Ishikawa (cell line): ENCODE results near the gene JAML.

Experiments
- CEBPB ChIP-seq: IDR thresholded peaks from 2 replicates; pipeline ENCODE4 v1.6.1; 2012
- TF ChIP-seq, protein P1 (sequence below): IDR thresholded peaks from 2 replicates; pipeline ENCODE4 v1.6.1; 2012; ENCODE audit warnings: low read depth, mild to moderate bottlenecking
- TF ChIP-seq, protein P2 (sequence below): IDR thresholded peaks from 2 replicates; pipeline ENCODE4 v1.6.1; 2012

DNA sequence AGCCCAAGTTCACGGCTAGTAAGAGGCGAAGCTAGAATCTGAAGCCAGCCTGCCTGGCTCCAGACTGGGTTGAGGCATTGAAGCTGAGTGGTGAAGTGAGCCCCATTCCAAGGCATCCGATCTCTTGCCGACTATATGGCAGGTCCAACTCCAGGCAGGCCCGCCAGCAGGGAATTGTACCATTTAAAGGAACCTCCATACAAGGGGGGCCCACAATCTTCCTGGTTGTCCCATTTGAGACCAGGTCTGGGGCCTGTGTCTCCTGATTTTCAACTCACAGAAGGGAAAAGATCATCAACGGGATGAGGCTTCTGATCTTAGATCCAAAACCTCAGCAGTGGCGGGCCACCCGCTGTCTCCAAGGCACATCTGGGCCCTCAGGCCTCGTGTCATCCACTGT, 52.5 kb downstream of the JAML start:
- TF ChIP-seq, protein P1, sequence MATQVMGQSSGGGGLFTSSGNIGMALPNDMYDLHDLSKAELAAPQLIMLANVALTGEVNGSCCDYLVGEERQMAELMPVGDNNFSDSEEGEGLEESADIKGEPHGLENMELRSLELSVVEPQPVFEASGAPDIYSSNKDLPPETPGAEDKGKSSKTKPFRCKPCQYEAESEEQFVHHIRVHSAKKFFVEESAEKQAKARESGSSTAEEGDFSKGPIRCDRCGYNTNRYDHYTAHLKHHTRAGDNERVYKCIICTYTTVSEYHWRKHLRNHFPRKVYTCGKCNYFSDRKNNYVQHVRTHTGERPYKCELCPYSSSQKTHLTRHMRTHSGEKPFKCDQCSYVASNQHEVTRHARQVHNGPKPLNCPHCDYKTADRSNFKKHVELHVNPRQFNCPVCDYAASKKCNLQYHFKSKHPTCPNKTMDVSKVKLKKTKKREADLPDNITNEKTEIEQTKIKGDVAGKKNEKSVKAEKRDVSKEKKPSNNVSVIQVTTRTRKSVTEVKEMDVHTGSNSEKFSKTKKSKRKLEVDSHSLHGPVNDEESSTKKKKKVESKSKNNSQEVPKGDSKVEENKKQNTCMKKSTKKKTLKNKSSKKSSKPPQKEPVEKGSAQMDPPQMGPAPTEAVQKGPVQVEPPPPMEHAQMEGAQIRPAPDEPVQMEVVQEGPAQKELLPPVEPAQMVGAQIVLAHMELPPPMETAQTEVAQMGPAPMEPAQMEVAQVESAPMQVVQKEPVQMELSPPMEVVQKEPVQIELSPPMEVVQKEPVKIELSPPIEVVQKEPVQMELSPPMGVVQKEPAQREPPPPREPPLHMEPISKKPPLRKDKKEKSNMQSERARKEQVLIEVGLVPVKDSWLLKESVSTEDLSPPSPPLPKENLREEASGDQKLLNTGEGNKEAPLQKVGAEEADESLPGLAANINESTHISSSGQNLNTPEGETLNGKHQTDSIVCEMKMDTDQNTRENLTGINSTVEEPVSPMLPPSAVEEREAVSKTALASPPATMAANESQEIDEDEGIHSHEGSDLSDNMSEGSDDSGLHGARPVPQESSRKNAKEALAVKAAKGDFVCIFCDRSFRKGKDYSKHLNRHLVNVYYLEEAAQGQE = no peak
- TF ChIP-seq, protein P2, sequence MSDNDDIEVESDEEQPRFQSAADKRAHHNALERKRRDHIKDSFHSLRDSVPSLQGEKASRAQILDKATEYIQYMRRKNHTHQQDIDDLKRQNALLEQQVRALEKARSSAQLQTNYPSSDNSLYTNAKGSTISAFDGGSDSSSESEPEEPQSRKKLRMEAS = no peak
- no peak for TF ChIP-seq CEBPB
